ENCODE measurements around the gene FAM120AOS.
A peak's percentile ranks its signal among the peaks of the same experiment; 100 is the strongest.

FAM120AOS gene

GRCh38 chr9:93453047-93453914 lies at the start of gene FAM120AOS:
Gene FAM120AOS, minus strand, starts transcription at chr9:93453581. Its CDS starts 872 bp downstream, at chr9:93452709.
- peak; percentile 88 for DNase-seq (ENCODE audit: extremely low read depth, insufficient read length)
- TF ChIP-seq, protein P1, sequence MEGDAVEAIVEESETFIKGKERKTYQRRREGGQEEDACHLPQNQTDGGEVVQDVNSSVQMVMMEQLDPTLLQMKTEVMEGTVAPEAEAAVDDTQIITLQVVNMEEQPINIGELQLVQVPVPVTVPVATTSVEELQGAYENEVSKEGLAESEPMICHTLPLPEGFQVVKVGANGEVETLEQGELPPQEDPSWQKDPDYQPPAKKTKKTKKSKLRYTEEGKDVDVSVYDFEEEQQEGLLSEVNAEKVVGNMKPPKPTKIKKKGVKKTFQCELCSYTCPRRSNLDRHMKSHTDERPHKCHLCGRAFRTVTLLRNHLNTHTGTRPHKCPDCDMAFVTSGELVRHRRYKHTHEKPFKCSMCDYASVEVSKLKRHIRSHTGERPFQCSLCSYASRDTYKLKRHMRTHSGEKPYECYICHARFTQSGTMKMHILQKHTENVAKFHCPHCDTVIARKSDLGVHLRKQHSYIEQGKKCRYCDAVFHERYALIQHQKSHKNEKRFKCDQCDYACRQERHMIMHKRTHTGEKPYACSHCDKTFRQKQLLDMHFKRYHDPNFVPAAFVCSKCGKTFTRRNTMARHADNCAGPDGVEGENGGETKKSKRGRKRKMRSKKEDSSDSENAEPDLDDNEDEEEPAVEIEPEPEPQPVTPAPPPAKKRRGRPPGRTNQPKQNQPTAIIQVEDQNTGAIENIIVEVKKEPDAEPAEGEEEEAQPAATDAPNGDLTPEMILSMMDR (IDR thresholded peaks at IDR 0.05; ENCODE audit: insufficient read depth, low read length, poor library complexity, severe bottlenecking): no peak
- peak within 1 kb of the TSS; percentile 93 for H3K4me3 ChIP-seq (replicated peaks; ENCODE audit: low read depth, low read length)
- H3K27me3 ChIP-seq (replicated peaks; ENCODE audit: control insufficient read depth, insufficient read depth, low read length): no peaks in the 10 kb centered on the region
- H3K36me3 ChIP-seq (ENCODE audit: control insufficient read depth, insufficient read depth, low read length): no peaks in the 10 kb centered on the region

- DNase-seq (ENCODE audit: extremely low read depth, insufficient read length): no peak
- TF ChIP-seq, protein P1 (IDR thresholded peaks at IDR 0.05; ENCODE audit: insufficient read depth, low read length, poor library complexity, severe bottlenecking): no peak
- Histone ChIP-seq H3K27me3 (replicated peaks; ENCODE audit: control insufficient read depth, insufficient read depth, low read length) (no peaks in the 10 kb centered on the region), H3K4me3 (replicated peaks; ENCODE audit: low read depth, low read length) (no peak overlapping the region), H3K36me3 (ENCODE audit: control insufficient read depth, insufficient read depth, low read length) (peaks cover 20% of the 10 kb centered on the region)
Measured at GRCh38 chr9:93501406-93501805, 48.0 kb upstream of the FAM120AOS start.

GRCh38 chr9:93500571-93501298 lies 47.4 kb upstream of the FAM120AOS start:
- no peak for DNase-seq (ENCODE audit: extremely low read depth, insufficient read length)
- Histone ChIP-seq H3K4me3 (replicated peaks; ENCODE audit: low read depth, low read length) (no peak overlapping the region), H3K27me3 (replicated peaks; ENCODE audit: control insufficient read depth, insufficient read depth, low read length) (no peaks in the 10 kb centered on the region), H3K36me3 (ENCODE audit: control insufficient read depth, insufficient read depth, low read length) (peaks cover 21% of the 10 kb centered on the region)
- TF ChIP-seq, protein P1 (IDR thresholded peaks at IDR 0.05; ENCODE audit: insufficient read depth, low read length, poor library complexity, severe bottlenecking): no peak

DNA sequence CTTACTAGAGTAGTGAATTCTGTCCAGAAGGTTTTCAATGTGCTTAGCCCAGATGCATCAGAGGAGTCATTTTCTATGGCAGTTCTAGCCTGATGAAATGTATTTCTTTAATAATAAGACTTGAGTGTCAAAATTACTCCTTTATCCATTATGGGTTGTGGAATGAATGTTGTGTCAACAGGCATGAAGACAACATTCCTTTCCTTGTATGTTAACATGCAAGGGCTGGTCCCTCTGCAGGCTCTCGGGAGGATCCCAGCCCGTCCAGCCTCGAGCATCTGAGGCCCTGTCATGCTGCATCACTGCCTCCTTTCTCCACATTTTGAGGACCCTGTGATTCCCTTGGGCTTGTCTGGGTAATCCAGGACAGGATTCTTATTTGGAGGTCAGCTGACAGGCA lies 42.9 kb upstream of the FAM120AOS start:
- H3K4me3 ChIP-seq (replicated peaks; ENCODE audit: low read depth, low read length): no peak overlapping the region
- no peaks in the 10 kb centered on the region for H3K27me3 ChIP-seq (replicated peaks; ENCODE audit: control insufficient read depth, insufficient read depth, low read length)
- TF ChIP-seq, protein P1 (IDR thresholded peaks at IDR 0.05; ENCODE audit: insufficient read depth, low read length, poor library complexity, severe bottlenecking): no peak
- DNase-seq (ENCODE audit: extremely low read depth, insufficient read length): no peak
- H3K36me3 ChIP-seq (ENCODE audit: control insufficient read depth, insufficient read depth, low read length): peaks cover 29% of the 10 kb centered on the region

- no peaks in the 10 kb centered on the region for H3K27me3 ChIP-seq (replicated peaks; ENCODE audit: control insufficient read depth, insufficient read depth, low read length)
- peaks cover 26% of the 10 kb centered on the region for H3K36me3 ChIP-seq (ENCODE audit: control insufficient read depth, insufficient read depth, low read length)
- DNase-seq (ENCODE audit: extremely low read depth, insufficient read length): no peak
- TF ChIP-seq, protein P1 (IDR thresholded peaks at IDR 0.05; ENCODE audit: insufficient read depth, low read length, poor library complexity, severe bottlenecking): no peak
- H3K4me3 ChIP-seq (replicated peaks; ENCODE audit: low read depth, low read length): no peak overlapping the region
Measured at GRCh38 chr9:93493949-93494348, 40.6 kb upstream of the FAM120AOS start.
